GM15510 (cell line): ENCODE data around the gene PCDHGA9.

Source experiments
- POLR2A ChIP-seq: IDR thresholded peaks from 3 replicates; pipeline ENCODE4 v1.6.1; 2011; ENCODE audit warnings: borderline replicate concordance; ENCODE audit not compliant: insufficient read length; ENCODE audit errors: extremely low read depth

Gene PCDHGA9

DNA sequence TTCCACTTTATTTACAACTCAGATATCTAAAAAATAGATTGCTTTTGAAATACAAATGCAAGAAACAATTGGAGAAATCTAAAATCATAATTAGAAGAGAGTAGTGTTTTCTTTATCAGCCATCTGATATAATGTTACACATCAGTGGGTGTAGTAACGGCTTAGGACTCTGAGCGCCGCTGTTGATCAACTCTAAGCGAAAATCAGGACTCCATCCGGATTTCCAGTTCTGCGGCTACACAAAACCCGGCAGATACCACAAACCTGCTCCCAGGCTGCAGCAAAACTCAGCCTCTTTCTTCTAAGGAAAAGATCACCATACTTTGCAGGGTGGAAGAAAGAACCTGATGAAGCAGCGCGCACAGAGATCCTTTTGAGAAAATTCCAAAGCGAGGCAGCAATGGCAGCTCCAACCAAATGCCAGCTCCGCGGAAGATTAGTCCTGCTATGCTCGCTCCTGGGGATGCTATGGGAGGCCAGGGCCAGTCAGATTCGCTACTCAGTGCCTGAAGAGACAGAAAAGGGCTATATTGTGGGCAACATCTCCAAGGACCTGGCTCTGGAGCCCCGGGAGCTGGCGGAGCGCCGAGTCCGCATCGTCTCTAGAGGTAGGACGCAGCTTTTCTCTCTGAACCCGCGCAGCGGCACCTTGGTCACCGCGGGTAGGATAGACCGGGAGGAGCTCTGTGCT lies at the start of gene PCDHGA9:
PCDHGA9 (plus strand) TSS at position 226 of the 691 bp plus-strand sequence; CDS start at position 401, 175 bp downstream.
- TF ChIP-seq POLR2A = no peak

GRCh38 chr5:141354900-141355469 lies 47.6 kb upstream of the PCDHGA9 start, which contains the start of gene PCDHGA4:
Gene PCDHGA4 (plus strand): TSS chr5:141355021. CDS start chr5:141355108, 87 bp downstream.
- TF ChIP-seq POLR2A = no peak

DNA sequence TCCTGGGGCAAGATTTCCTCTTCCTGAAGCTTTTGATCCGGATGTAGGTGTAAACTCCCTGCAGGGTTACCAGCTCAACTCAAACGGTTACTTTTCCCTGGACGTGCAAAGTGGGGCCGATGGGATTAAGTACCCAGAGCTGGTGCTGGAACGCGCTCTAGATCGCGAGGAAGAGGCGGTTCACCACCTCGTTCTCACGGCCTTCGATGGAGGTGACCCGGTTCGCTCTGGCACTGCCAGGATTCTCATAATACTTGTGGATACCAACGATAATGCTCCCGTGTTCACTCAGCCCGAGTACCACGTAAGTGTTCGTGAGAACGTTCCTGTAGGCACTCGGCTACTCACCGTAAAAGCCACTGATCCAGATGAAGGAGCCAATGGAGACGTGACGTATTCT lies 46.9 kb upstream of the PCDHGA9 start:
- no peak for TF ChIP-seq POLR2A

DNA sequence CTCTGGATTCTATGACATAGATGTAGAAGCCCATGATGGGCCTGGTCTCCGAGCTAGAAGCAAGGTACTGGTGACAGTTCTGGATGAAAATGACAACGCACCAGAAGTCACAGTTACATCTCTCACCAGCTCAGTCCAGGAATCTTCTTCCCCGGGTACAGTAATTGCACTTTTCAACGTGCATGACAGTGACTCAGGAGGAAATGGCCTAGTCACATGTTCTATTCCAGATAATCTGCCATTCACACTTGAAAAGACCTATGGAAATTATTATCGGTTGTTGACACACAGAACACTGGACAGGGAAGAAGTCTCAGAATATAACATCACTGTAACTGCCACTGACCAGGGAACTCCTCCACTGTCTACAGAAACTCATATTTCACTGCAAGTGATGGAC lies 46.4 kb upstream of the PCDHGA9 start:
- TF ChIP-seq POLR2A = no peak

DNA sequence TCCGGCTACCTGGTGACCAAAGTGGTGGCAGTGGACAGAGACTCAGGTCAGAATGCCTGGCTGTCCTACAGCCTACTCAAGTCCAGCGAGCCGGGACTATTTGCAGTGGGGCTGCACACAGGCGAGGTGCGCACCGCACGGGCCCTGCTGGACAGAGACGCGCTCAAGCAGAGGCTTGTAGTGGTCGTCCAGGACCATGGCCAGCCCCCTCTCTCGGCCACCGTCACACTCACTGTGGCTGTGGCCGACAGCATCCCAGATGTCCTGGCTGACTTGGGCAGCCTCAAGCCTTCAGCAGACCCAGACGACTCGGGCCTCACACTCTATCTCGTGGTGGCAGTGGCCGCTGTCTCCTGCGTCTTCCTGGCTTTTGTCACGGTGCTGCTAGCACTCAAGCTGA lies 45.6 kb upstream of the PCDHGA9 start:
- no peak for TF ChIP-seq POLR2A

GRCh38 chr5:141359790-141360426 lies 42.7 kb upstream of the PCDHGA9 start, which contains the start of gene PCDHGB2:
Gene PCDHGB2 (plus strand): TSS chr5:141359994. CDS start chr5:141360136, 142 bp downstream.
- TF ChIP-seq POLR2A = no peak

DNA sequence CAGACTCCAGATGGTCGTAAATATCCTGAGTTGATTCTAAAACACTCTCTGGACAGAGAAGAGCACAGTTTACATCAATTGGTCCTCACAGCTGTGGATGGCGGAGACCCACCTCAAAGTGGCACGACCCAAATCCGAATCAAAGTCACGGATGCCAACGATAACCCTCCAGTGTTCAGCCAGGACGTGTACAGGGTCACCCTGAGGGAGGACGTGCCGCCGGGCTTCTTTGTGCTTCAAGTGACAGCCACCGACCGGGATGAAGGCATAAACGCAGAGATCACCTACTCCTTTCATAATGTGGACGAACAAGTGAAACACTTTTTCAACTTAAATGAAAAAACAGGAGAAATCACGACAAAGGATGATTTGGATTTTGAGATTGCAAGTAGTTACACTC lies 41.9 kb upstream of the PCDHGA9 start:
- TF ChIP-seq POLR2A = no peak

GRCh38 chr5:141362719-141363118 lies 39.9 kb upstream of the PCDHGA9 start:
- no peak for TF ChIP-seq POLR2A

DNA sequence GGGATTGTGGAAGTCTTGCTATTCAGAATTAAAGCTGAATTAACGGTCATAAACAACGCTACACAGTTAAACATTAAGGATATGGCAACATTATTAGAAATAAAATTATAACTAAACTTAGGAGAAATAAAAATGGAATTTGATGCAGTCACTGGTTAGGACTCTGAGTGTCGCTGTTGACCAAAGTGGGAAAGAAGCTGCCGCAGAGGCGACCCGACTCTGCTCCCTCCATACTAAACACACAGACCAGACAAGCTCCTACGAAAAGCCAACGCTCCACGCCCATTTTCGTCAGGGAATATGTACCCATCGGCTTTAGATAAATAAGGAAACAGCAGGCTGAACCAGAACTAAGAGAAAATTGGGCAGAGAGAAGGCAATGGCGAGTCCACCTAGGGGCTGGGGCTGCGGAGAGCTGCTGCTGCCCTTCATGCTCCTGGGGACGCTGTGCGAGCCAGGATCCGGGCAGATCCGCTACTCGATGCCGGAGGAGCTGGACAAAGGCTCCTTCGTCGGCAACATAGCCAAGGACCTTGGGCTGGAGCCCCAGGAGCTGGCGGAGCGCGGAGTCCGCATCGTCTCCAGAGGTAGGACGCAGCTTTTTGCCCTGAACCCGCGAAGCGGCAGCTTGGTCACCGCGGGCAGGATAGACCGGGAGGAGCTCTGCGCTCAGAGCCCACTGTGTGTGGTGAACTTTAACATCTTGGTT lies 38.5 kb upstream of the PCDHGA9 start, which contains the start of gene PCDHGA5:
PCDHGA5 (plus strand) TSS at position 211 of the 709 bp plus-strand sequence; CDS start at position 380, 169 bp downstream.
- no peak for TF ChIP-seq POLR2A

DNA sequence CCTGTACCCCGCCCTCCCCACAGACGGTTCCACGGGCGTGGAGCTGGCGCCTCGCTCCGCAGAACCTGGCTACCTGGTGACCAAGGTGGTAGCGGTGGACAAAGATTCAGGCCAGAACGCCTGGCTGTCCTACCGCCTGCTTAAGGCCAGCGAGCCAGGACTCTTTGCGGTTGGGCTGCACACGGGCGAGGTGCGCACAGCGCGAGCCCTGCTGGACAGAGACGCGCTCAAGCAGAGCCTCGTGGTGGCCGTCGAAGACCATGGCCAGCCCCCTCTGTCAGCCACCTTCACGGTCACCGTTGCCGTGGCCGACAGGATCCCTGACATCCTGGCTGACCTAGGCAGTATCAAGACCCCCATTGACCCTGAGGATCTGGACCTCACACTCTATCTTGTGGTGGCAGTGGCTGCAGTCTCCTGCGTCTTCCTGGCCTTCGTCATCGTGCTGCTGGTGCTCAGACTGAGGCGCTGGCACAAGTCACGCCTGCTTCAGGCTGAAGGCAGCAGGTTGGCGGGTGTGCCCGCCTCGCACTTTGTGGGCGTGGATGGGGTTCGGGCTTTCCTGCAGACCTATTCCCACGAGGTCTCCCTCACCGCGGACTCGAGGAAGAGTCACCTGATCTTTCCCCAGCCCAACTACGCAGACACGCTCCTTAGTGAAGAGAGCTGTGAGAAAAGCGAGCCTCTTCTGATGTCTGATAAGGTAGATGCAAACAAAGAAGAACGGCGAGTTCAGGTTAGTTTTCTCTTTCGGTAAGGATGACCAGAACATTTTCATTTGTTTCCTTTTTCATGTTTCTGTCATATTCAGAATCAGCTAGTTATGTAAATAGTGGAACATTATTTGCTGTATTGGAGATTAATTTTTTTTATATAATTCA lies 36.3 kb upstream of the PCDHGA9 start:
- no peak for TF ChIP-seq POLR2A

DNA sequence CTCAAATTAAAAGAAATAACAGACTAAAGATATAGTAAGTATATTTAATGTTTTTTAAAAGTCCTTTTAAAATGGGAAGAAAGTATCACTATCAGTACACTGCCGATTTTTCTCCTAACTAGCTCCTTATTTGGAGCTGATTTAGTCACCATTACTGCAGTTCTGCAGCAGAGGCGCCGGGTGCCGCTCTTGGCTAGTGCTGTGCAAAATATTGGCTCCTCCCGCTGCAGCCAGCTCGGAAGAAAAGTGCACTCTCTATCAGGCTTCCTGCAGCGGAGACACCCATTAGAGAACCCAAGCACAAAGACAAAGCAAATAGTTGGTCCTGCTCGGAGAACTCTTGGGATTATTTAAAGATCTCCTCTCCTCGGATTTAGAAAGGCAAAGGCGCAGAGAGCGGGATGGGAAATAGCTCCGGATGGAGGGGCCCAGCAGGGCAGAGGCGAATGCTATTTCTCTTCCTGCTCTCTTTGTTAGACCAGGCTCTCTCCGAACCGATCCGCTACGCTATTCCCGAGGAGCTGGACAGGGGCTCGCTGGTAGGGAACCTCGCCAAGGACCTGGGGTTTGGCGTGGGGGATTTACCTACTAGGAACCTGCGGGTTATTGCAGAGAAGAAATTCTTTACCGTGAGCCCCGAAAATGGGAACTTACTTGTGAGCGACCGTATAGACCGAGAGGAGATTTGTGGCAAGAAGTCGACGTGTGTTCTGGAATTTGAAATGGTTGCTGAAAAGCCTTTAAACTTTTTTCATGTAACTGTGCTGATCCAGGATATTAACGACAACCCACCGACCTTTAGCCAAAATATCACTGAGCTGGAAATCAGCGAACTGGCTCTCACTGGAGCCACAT lies 32.4 kb upstream of the PCDHGA9 start, which contains the start of gene PCDHGB3:
PCDHGB3 (plus strand) TSS at position 249 of the 855 bp plus-strand sequence; CDS start at position 402, 153 bp downstream.
- no peak for TF ChIP-seq POLR2A

- no peak for TF ChIP-seq POLR2A
These were observed 30.8 kb upstream of the PCDHGA9 start for GRCh38 chr5:141371572-141372475.
